UCSD-AML1 (cell line): ENCODE measurements around the gene PTPN4.
"Not testable (repeated sequence)": the region's sequence is repeated elsewhere in the genome, so short reads cannot be mapped to it uniquely, and the experiment has no call there.

Source experiments
- DNase-seq: peaks from one replicate; lab custom pipeline; 2025; ENCODE audit not compliant: unreplicated experiment; lab: John Stamatoyannopoulos, UW

Gene PTPN4

GRCh38 chr2:119804409-119804808, 44.7 kb downstream of the PTPN4 start:
- not testable (repeated sequence) for DNase-seq

GRCh38 chr2:119808516-119809147, 48.9 kb downstream of the PTPN4 start:
- DNase-seq = no peak

- DNase-seq = no peak
These were observed 49.8 kb downstream of the PTPN4 start for GRCh38 chr2:119809339-119810048.

GRCh38 chr2:119810049-119810630, 50.4 kb downstream of the PTPN4 start:
- DNase-seq = no peak

GRCh38 chr2:119814216-119814615, 54.5 kb downstream of the PTPN4 start:
- DNase-seq = no peak

- DNase-seq = no peak
These were observed 59.1 kb downstream of the PTPN4 start for GRCh38 chr2:119818792-119819191.

- no peak for DNase-seq
These were observed 60.1 kb downstream of the PTPN4 start for GRCh38 chr2:119819846-119820245.

- DNase-seq = no peak
These were observed 60.6 kb downstream of the PTPN4 start for GRCh38 chr2:119820275-119820674.

- no peak for DNase-seq
These were observed 61.5 kb downstream of the PTPN4 start for GRCh38 chr2:119821266-119821665.

- DNase-seq = no peak
These were observed 64.1 kb downstream of the PTPN4 start for GRCh38 chr2:119823734-119824334.

GRCh38 chr2:119826370-119826961, 66.7 kb downstream of the PTPN4 start:
- DNase-seq = peak; percentile 19

GRCh38 chr2:119827866-119828507, 68.3 kb downstream of the PTPN4 start:
- DNase-seq = no peak

- no peak for DNase-seq
These were observed 76.9 kb downstream of the PTPN4 start for GRCh38 chr2:119836455-119837142.

GRCh38 chr2:119837350-119837749, 77.6 kb downstream of the PTPN4 start:
- no peak for DNase-seq

- no peak for DNase-seq
These were observed 78.0 kb downstream of the PTPN4 start for GRCh38 chr2:119837759-119838158.

GRCh38 chr2:119838179-119838578, 78.5 kb downstream of the PTPN4 start:
- DNase-seq = no peak

- no peak for DNase-seq
These were observed 81.8 kb downstream of the PTPN4 start for GRCh38 chr2:119841550-119841949.

- DNase-seq = no peak
These were observed 86.3 kb downstream of the PTPN4 start for GRCh38 chr2:119846021-119846420.

- no peak for DNase-seq
These were observed 90.3 kb downstream of the PTPN4 start for GRCh38 chr2:119849838-119850565.

- DNase-seq = no peak
These were observed 92.5 kb downstream of the PTPN4 start for GRCh38 chr2:119852214-119852613.
